H9 (cell line): ENCODE data around the gene FGF22. TPM values are rescaled to one million over a fixed set of nuclear protein-coding genes. Genes with fewer than 3 reads are reported as not detected.

Experiments used
- DNase-seq: peaks from one replicate; pipeline ENCODE4 v3.0.0-alpha.2; 2017
- H2AFZ ChIP-seq: one replicate; pipeline ENCODE4 v1.6.1; 2013; ENCODE audit warnings: mild to moderate bottlenecking, low read length, control low read depth, moderate library complexity
- H2AK5ac ChIP-seq: 2 replicates; pipeline ENCODE4 v1.6.1; 2013; ENCODE audit warnings: low read length, control low read depth, mixed read lengths; ENCODE audit not compliant: insufficient read length
- H2BK120ac ChIP-seq: one replicate; pipeline ENCODE4 v1.6.1; 2013; ENCODE audit warnings: low read depth, mild to moderate bottlenecking, low read length, control low read depth, inconsistent platforms; ENCODE audit not compliant: poor library complexity, severe bottlenecking
- H2BK12ac ChIP-seq: 2 replicates; pipeline ENCODE4 v1.6.1; 2013; ENCODE audit warnings: low read length, control low read depth, mixed read lengths, low read depth; ENCODE audit not compliant: insufficient read length
- H2BK15ac ChIP-seq: 2 replicates; pipeline ENCODE4 v1.6.1; 2013; ENCODE audit warnings: low read depth, low read length, control low read depth
- H2BK20ac ChIP-seq: one replicate; pipeline ENCODE4 v1.6.1; 2013; ENCODE audit warnings: low read depth, mild to moderate bottlenecking, low read length, control low read depth, inconsistent platforms; ENCODE audit not compliant: poor library complexity, severe bottlenecking
- H2BK5ac ChIP-seq: 2 replicates; pipeline ENCODE4 v1.6.1; 2013; ENCODE audit warnings: low read length, control low read depth, mixed read lengths; ENCODE audit not compliant: insufficient read length
- H3K14ac ChIP-seq: 2 replicates; pipeline ENCODE4 v1.6.1; 2013; ENCODE audit warnings: low read length, control low read depth; ENCODE audit not compliant: insufficient read depth
- H3K18ac ChIP-seq: 2 replicates; pipeline ENCODE4 v1.6.1; 2013; ENCODE audit warnings: low read depth, mild to moderate bottlenecking, mixed read lengths, low read length, control low read depth; ENCODE audit not compliant: insufficient read length
- H3K23ac ChIP-seq: 2 replicates; pipeline ENCODE4 v1.6.1; 2013; ENCODE audit warnings: low read length, control low read depth, mixed read lengths, low read depth; ENCODE audit not compliant: insufficient read length
- H3K23me2 ChIP-seq: 2 replicates; pipeline ENCODE4 v1.6.1; 2013; ENCODE audit warnings: low read depth, mild to moderate bottlenecking, mixed read lengths, low read length, control low read depth; ENCODE audit not compliant: insufficient read length, poor library complexity, severe bottlenecking
- H3K27ac ChIP-seq: 2 replicates; pipeline ENCODE4 v1.5.1; 2013; ENCODE audit warnings: low read length, control low read depth, mixed read lengths, low read depth; ENCODE audit not compliant: insufficient read length
- H3K27me3 ChIP-seq: 2 replicates; pipeline ENCODE4 v1.6.1; 2013; ENCODE audit warnings: low read length, control low read depth, inconsistent platforms; ENCODE audit not compliant: insufficient read depth
- H3K4ac ChIP-seq: 2 replicates; pipeline ENCODE4 v1.6.1; 2013; ENCODE audit warnings: low read depth, mild to moderate bottlenecking, control low read depth, inconsistent platforms, low read length, moderate library complexity
- H3K4me1 ChIP-seq: 2 replicates; pipeline ENCODE4 v1.6.1; 2013; ENCODE audit warnings: low read length, control low read depth, inconsistent platforms; ENCODE audit not compliant: insufficient read depth
- H3K4me2 ChIP-seq: 2 replicates; pipeline ENCODE4 v1.6.1; 2013; ENCODE audit warnings: low read length, control low read depth, mixed read lengths; ENCODE audit not compliant: insufficient read length, insufficient read depth
- H3K56ac ChIP-seq: 2 replicates; pipeline ENCODE4 v1.6.1; 2013; ENCODE audit warnings: low read depth, mild to moderate bottlenecking, mixed read lengths, low read length, control low read depth; ENCODE audit not compliant: insufficient read length
- H3K79me1 ChIP-seq: 2 replicates; pipeline ENCODE4 v1.6.1; 2013; ENCODE audit warnings: low read depth, mild to moderate bottlenecking, moderate library complexity, low read length, control low read depth, inconsistent platforms; ENCODE audit not compliant: insufficient read depth, poor library complexity, severe bottlenecking
- H3K79me2 ChIP-seq: 2 replicates; pipeline ENCODE4 v1.6.1; 2013; ENCODE audit warnings: low read length, control low read depth, inconsistent platforms; ENCODE audit not compliant: insufficient read depth
- H3K9ac ChIP-seq: 2 replicates; pipeline ENCODE4 v1.6.1; 2013; ENCODE audit warnings: low read length, control low read depth, mixed read lengths; ENCODE audit not compliant: insufficient read length; ENCODE audit errors: extremely low read depth
- H3K9me3 ChIP-seq: one replicate; pipeline ENCODE4 v1.6.1; 2013; ENCODE audit warnings: low read depth, low read length, inconsistent platforms; ENCODE audit not compliant: control insufficient read depth
- H3T11ph ChIP-seq: one replicate; pipeline ENCODE4 v1.6.1; 2013; ENCODE audit warnings: mild to moderate bottlenecking, low read length, control low read depth, inconsistent platforms
- H4K20me1 ChIP-seq: one replicate; pipeline ENCODE4 v1.6.1; 2013; ENCODE audit not compliant: control insufficient read depth, insufficient read length, insufficient read depth
- H4K5ac ChIP-seq: 2 replicates; pipeline ENCODE4 v1.6.1; 2013; ENCODE audit warnings: low read depth, mild to moderate bottlenecking, mixed read lengths, low read length, control low read depth; ENCODE audit not compliant: insufficient read length
- H4K8ac ChIP-seq: replicated peaks from 2 replicates; pipeline ENCODE4 v1.6.1; 2013; ENCODE audit warnings: low read length, control low read depth, mixed read lengths, low read depth; ENCODE audit not compliant: insufficient read length
- H4K91ac ChIP-seq: 2 replicates; pipeline ENCODE4 v1.6.1; 2013; ENCODE audit warnings: low read depth, mild to moderate bottlenecking, moderate library complexity, mixed read lengths, low read length, control low read depth; ENCODE audit not compliant: insufficient read length
- H3K27ac Mint-ChIP-seq, 3 experiments: 2 replicates in 2 of 3; 3 replicates in 1 of 3; pipeline ENCODE4 v1.8.0; 2020 to 2021; ENCODE audit warnings: mixed read lengths in 3 of 3, mild to moderate bottlenecking in 1 of 3, moderate library complexity in 1 of 3
- H3K27me3 Mint-ChIP-seq: 2 replicates; pipeline ENCODE4 v1.8.0; 2021; ENCODE audit warnings: low read depth, mild to moderate bottlenecking, moderate library complexity, mixed read lengths
- H3K36me3 Mint-ChIP-seq, 3 experiments: 2 replicates in 2 of 3; 3 replicates in 1 of 3; pipeline ENCODE4 v1.8.0; 2020 to 2021; ENCODE audit warnings: low read depth in 3 of 3, mixed read lengths in 3 of 3; ENCODE audit not compliant: insufficient read depth in 1 of 3
- H3K4me1 Mint-ChIP-seq, 2 experiments: 2 replicates each; pipeline ENCODE4 v1.8.0; 2020; ENCODE audit warnings: mixed read lengths in 2 of 2
- H3K4me3 Mint-ChIP-seq, 2 experiments: 2 replicates in 1 of 2; 3 replicates in 1 of 2; pipeline ENCODE4 v1.8.0; 2020 to 2021; ENCODE audit warnings: mild to moderate bottlenecking in 2 of 2, mixed read lengths in 2 of 2, moderate library complexity in 1 of 2
- H3K9me3 Mint-ChIP-seq, 2 experiments: 2 replicates in 1 of 2; 3 replicates in 1 of 2; pipeline ENCODE4 v1.8.0; 2020; ENCODE audit warnings: mild to moderate bottlenecking in 2 of 2, mixed read lengths in 2 of 2, moderate library complexity in 1 of 2
- WGBS: extraction: QIAGEN DNeasy Blood & Tissue Kit; methylation state at CpG from one replicate; pipeline ENCODE4 v1.1.7; 2013; ENCODE audit warnings: missing lambda C conversion rate, low lambda C conversion rate, mixed read lengths; ENCODE audit not compliant: insufficient read length; ENCODE audit errors: extremely low coverage; 5-methylcytosine and 5-hydroxymethylcytosine counted together
- total RNA-seq: library from RNA; stranded (reverse); gene quantifications from 2 replicates; pipeline ENCODE4 v1.2.1, GENCODE V29; 2021
- TF ChIP-seq, protein P1 (sequence below): fragments of 200-600 bp; sonication (generic); conservative IDR thresholded peaks from 3 replicates; pipeline ENCODE4 v1.8.0; 2021; ENCODE audit warnings: antibody characterized with exemption, mild to moderate bottlenecking

FGF22 gene
- total RNA-seq, 1 experiment from 2014 or later = 0.72 TPM

DNA sequence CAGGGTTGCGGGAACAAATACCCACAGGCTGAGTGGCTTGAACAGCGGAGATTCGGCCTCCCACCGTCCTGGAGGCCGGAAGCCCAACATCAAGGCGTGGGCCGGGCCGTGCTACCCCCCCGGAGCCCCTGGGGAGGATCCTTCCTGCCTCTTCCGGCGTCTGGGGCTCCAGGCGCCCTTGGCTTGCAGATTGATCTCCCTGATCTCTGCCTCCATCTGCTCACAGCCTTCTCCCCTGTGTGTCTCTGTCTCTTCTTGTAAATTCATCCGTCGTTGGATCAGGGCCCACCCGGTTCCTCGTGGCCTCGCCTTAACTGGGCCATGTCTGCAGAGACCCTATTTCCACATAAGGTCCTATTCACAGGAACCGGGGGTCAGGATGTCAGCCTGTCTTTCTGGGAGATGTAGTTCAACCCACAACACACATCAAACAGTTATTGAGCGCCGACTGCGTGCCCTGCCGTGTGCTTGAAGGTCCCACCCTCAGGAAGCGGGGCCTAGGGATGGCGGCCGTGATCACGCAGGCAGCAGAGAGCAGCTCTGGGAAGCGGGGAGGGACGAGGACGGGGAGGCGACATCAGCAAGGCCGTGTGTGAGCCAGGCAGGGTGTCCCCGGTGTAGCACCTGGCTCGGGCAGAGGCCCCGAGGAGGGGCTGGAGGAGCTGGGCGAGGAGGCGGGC lies 28.7 kb upstream of the FGF22 start:
- Histone ChIP-seq H3K9ac (no peak overlapping the region), H3K27ac (no peak overlapping the region)

More for the DNA sequence above, 28.7 kb upstream of the FGF22 start:
- Histone ChIP-seq H3K23me2 (no peaks in the 10 kb centered on the region), H2BK120ac (no peak overlapping the region), H3K18ac (no peak overlapping the region), H3K4me2 (no peak overlapping the region), H2AFZ (no peak overlapping the region), H4K5ac (no peak overlapping the region), H2BK20ac (no peak overlapping the region), H4K91ac (no peak overlapping the region), H2AK5ac (no peak overlapping the region), H3T11ph (no peak overlapping the region), H2BK15ac (no peak overlapping the region), H3K4ac (no peak overlapping the region), H3K79me2 (no peaks in the 10 kb centered on the region), H4K8ac (no peak overlapping the region), H3K23ac (no peak overlapping the region), H3K79me1 (no peaks in the 10 kb centered on the region), H3K9me3 (no peaks in the 10 kb centered on the region), H3K14ac (no peak overlapping the region; the same call in 1 of the 2 replicates), H3K4me1 (no peaks in the 10 kb centered on the region), H3K56ac (no peak overlapping the region), H2BK5ac (no peak overlapping the region), H3K27me3 (no peaks in the 10 kb centered on the region), H4K20me1 (no peaks in the 10 kb centered on the region), H2BK12ac (no peak overlapping the region)
- peaks cover 3 to 4% of the 10 kb centered on the region in 2 experiments; a peak in 1 of 4 replicates for H3K4me1 Mint-ChIP-seq
- no peaks in the 10 kb centered on the region for H3K9me3 Mint-ChIP-seq
- H3K27ac Mint-ChIP-seq = peak overlapping the region; percentile 61 to 93 (median 90); a peak in 6 of 7 replicates
- no peaks in the 10 kb centered on the region for H3K27me3 Mint-ChIP-seq
- peaks cover 18 to 35% (median 28%) of the 10 kb centered on the region in 3 experiments for H3K36me3 Mint-ChIP-seq
- H3K4me3 Mint-ChIP-seq = no peak overlapping the region
- no peak for DNase-seq
- no CpG with 5 or more reads among the region's 36 CpGs for WGBS
- TF ChIP-seq, protein P1, sequence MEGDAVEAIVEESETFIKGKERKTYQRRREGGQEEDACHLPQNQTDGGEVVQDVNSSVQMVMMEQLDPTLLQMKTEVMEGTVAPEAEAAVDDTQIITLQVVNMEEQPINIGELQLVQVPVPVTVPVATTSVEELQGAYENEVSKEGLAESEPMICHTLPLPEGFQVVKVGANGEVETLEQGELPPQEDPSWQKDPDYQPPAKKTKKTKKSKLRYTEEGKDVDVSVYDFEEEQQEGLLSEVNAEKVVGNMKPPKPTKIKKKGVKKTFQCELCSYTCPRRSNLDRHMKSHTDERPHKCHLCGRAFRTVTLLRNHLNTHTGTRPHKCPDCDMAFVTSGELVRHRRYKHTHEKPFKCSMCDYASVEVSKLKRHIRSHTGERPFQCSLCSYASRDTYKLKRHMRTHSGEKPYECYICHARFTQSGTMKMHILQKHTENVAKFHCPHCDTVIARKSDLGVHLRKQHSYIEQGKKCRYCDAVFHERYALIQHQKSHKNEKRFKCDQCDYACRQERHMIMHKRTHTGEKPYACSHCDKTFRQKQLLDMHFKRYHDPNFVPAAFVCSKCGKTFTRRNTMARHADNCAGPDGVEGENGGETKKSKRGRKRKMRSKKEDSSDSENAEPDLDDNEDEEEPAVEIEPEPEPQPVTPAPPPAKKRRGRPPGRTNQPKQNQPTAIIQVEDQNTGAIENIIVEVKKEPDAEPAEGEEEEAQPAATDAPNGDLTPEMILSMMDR = no peak
